ENCODE data around the gene CTRB1. TPM values are rescaled to one million over a fixed set of nuclear protein-coding genes. Genes with fewer than 3 reads are reported as not detected.
"Not testable (repeated sequence)": the region's sequence is repeated elsewhere in the genome, so short reads cannot be mapped to it uniquely, and the experiment has no call there.

CTRB1 gene
- total and polyA plus RNA-seq, 2 donors = 1.6 TPM; not detected in 1

DNA sequence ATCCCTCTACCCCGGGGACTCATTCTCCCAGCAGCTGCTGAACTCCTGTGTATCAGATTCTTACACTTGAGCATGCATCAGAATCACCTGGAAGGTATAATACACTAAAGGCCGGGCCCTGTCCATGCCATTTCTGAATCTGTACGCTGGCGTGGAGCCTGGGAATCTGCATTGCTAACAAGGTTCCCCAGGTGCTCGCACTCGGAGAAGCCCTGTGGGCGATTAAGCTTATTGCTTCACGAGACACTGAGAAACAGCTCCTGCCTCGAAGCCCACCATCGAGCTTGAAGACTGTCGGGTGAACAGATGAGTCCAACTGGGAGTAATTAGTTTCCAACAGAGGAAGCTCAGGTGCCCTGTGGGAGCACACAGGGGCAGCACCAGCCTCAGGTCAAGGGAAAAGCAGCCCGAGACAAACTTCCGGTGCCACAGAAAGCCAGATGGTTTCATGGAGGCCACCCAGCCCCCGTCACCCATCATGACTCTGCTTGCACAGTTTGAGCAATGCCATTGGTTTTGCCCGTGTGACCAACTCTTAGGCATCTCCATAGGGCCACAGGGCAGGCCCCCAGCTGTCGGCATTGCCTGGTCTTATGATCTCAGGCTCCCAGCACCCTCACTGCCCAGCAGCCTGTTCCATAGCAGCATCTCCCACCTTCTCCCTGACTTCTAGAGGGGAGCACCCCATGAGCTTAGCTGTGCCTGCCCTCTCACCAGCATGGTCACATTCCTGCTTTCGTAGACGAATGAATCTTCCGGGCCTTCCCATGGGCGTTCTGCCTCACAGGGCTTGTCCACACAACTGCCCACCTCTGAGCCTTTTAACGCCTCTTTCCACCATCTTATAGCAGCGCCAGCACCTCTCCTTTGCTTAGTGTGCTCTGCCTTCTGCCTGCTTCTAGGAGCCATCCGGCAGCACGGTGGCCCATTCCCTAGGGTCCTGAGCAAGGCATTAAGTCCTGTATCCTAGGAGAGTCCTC lies 22.7 kb upstream of the CTRB1 start:
- H3K27ac ChIP-seq (ENCODE audit: low read depth) = no peak overlapping the region
- no peaks in the 10 kb centered on the region for H3K4me1 ChIP-seq (ENCODE audit: insufficient read depth)
- WGBS = 86% methylated on average over 24 of the region's 24 CpGs
- no peak for DNase-seq (ENCODE audit: extremely low spot score)
- H3K36me3 ChIP-seq (ENCODE audit: insufficient read depth) = no peaks in the 10 kb centered on the region
- no peak overlapping the region for H3K4me3 ChIP-seq (ENCODE audit: low read depth, low read length)

DNA sequence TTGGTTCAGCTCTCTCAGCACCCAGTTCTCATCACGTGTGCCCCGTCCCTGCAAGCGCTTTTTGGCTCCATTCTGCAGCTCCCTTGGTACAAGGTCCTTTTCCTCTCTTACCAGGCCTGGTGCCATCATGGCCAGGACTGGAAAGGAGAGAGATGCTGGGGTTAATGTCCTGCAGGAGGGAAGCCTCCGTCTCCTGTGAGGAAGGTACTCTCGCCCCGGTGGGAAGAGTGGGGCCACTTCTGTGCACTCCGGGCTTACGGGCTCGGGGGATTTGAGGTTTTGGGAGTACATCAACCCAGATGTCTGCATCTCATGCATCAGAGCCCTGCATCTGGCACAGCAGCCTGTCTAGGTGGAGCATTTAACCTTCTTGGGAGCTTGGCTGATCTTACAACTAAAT lies 22.0 kb upstream of the CTRB1 start:
- no peaks in the 10 kb centered on the region for H3K4me1 ChIP-seq (ENCODE audit: insufficient read depth)
- no peak overlapping the region for H3K4me3 ChIP-seq (ENCODE audit: low read depth, low read length)
- no peak for DNase-seq (ENCODE audit: extremely low spot score)
- H3K36me3 ChIP-seq (ENCODE audit: insufficient read depth) = no peaks in the 10 kb centered on the region
- 74% methylated on average over 9 of the region's 9 CpGs for WGBS
- H3K27ac ChIP-seq (ENCODE audit: low read depth) = no peak overlapping the region

DNA sequence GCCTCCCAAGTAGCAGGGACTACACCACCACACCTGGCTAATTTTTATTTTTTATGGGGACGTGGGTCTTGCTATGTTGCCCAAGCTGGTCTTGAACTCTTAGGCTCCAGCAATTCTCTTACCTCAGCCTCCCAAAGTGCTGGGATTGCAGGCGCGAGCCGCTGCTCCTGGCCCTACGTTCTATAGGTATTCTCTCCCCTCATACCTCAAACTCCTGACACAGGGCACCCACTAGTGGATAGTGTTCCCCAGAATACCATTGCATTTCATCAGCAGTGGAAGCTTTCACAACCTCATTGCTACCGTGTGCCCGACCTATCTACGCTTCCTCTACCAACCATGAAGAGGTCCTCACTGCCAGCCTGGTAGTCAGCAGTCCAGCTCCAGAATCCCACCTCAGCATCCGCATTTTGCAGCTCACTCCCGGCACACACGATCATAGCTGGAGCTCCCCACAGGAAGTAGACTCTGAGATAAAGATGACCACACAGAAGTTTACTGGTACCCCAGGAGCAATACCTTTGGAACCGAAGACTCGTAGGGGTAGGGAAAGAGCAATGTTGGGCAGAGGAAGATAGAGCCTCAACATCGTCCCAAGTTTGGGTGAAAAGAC lies 21.2 kb upstream of the CTRB1 start:
- WGBS = 55% methylated on average over 14 of the region's 14 CpGs
- H3K27ac ChIP-seq (ENCODE audit: low read depth) = no peak overlapping the region
- DNase-seq (ENCODE audit: extremely low spot score) = no peak

DNA sequence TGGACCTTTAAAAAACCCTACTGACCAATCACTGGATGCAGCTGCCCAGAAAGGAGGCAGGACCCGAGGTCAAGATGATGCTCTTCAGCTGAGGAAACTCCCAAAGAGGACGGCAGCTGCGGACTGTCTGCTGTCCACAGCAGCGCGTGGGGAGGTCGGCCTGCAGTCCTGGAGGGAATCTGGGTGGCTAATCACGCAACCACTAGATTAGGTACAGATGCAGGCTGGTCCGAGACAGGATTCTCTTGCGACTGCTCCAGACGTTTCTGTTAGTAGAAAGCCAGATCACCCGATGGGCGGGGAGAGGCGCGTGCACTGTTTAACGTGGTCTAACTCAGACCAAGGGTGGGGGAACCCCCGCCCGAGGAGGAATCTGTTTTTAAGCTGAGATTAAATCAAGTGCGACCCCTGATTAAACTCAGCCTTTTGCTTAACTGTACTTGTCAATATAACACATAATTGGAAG lies 20.6 kb upstream of the CTRB1 start:
- Histone ChIP-seq H3K36me3 (ENCODE audit: insufficient read depth) (no peaks in the 10 kb centered on the region), H3K4me1 (ENCODE audit: insufficient read depth) (no peaks in the 10 kb centered on the region), H3K27ac (ENCODE audit: low read depth) (no peak overlapping the region), H3K4me3 (ENCODE audit: low read depth, low read length) (no peak overlapping the region)
- DNase-seq (ENCODE audit: extremely low spot score) = no peak
- WGBS = 18% methylated on average over 18 of the region's 18 CpGs

More for the DNA sequence above, 21.2 kb upstream of the CTRB1 start:
- Histone ChIP-seq H3K4me3 (ENCODE audit: low read depth, low read length) (no peak overlapping the region), H3K4me1 (ENCODE audit: insufficient read depth) (no peaks in the 10 kb centered on the region), H3K36me3 (ENCODE audit: insufficient read depth) (no peaks in the 10 kb centered on the region)

DNA sequence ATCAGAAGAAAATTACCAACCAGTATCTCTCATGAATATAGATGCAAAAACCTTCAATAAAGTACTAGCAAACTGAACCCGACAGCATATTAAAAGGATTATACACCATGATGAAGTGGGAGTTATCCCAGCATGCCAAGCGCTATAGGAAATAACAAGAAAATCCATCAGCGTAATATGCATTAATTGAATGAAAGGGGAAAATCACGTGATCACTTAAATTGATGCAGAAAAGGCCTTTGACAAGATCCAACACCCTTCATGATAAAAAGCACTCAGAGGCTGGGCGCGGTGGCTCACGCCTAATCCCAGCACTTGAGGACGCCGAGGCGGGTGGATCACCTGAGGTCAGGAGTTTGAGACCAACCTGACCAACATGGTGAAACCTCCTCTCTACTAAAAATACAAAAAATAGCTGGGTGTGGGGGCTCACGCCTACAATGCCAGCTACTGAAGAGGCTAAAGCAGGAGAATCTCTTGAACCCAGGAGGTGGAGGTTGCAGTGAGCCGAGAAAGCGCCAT lies 16.7 kb upstream of the CTRB1 start:
- Histone ChIP-seq H3K4me1 (ENCODE audit: insufficient read depth) (no peaks in the 10 kb centered on the region), H3K36me3 (ENCODE audit: insufficient read depth) (no peaks in the 10 kb centered on the region), H3K4me3 (ENCODE audit: low read depth, low read length) (no peak overlapping the region), H3K27ac (ENCODE audit: low read depth) (no peak overlapping the region)
- 94% methylated on average over 13 of the region's 13 CpGs for WGBS
- no peak for DNase-seq (ENCODE audit: extremely low spot score)

DNA sequence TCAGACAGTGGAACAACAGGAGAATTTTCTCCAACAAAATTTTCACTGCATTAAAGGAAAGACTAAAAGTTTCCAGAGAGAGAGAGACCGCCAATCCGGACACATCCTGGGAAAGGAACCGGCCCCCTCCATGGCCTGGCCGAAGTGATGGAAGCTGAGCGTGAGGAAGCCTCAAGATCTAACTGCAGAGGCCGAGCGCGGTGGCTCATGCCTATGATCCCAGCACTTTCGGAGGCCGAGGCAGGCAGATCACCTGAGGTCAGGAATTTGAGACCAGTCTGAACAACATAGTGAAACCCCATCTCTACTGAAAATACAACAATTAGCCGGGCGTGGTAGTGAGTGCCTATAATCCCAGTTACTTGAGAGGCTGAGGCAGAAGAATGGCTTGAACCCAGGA lies 15.7 kb upstream of the CTRB1 start:
- H3K4me1 ChIP-seq (ENCODE audit: insufficient read depth) = no peaks in the 10 kb centered on the region
- WGBS = 88% methylated on average over 12 of the region's 12 CpGs
- H3K27ac ChIP-seq (ENCODE audit: low read depth) = no peak overlapping the region
- H3K36me3 ChIP-seq (ENCODE audit: insufficient read depth) = no peaks in the 10 kb centered on the region
- DNase-seq (ENCODE audit: extremely low spot score) = no peak
- H3K4me3 ChIP-seq (ENCODE audit: low read depth, low read length) = no peak overlapping the region

DNA sequence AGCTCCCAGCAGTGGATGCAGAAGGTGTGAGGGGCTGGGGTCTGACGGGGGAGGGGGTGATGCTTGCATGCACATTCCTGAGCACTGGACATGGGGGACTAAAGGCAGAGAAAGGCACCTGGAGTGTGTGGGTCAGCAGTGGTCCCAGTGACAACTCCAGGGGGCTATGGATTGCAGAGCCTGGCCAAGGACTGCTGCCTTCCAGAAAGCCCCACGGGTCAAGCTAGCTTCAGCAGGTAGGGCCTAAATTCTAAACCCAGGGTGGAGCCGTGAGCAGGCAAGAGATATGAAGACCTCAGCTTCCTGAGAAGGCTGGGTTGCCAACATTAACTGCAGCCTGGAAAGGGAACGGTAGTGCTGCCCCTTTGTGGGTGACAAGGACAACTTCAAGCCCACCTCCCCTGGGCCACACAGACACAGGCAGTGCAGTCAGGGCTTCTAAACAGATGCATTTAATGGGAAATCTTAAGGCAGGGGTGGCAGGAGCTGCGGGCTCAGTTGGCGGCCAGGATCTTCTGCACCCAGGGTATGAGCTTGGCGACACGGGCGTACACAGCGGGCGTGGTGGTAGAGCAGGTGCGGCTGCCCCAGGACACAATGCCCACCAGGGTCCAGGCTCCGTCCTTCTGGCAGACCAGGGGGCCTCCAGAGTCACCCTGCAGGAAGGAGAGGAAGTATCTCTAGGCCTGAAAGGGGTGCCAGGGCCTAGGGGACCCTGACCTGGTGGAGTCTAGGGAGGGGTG lies 14.9 kb upstream of the CTRB1 start:
- no peak for DNase-seq (ENCODE audit: extremely low spot score)
- no peaks in the 10 kb centered on the region for H3K4me1 ChIP-seq (ENCODE audit: insufficient read depth)
- no peak overlapping the region for H3K27ac ChIP-seq (ENCODE audit: low read depth)
- no peaks in the 10 kb centered on the region for H3K36me3 ChIP-seq (ENCODE audit: insufficient read depth)
- no peak overlapping the region for H3K4me3 ChIP-seq (ENCODE audit: low read depth, low read length)
- WGBS = 90% methylated on average over 13 of the region's 13 CpGs

DNA sequence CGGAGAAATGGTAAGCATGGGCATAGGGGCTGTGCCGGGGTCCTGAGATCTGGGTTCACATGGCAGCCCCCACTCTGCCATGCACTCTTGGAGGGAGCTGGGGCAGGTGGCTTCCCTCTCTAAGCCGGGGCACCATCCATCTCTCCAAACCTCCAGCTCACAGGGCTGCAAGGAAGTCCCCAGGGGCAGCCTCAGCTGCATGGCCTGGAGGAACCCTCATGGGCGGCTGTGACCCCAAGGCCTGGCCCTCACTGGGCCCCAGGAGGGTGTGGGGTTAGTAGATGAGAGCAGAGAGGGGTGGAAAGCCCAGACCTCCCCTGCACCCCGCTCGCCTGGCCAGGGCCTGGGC lies 14.4 kb upstream of the CTRB1 start:
- no peak overlapping the region for H3K4me3 ChIP-seq (ENCODE audit: low read depth, low read length)
- H3K27ac ChIP-seq (ENCODE audit: low read depth) = no peak overlapping the region
- H3K4me1 ChIP-seq (ENCODE audit: insufficient read depth) = no peaks in the 10 kb centered on the region
- DNase-seq (ENCODE audit: extremely low spot score) = no peak
- WGBS = 98% methylated on average over 5 of the region's 6 CpGs
- H3K36me3 ChIP-seq (ENCODE audit: insufficient read depth) = no peaks in the 10 kb centered on the region

DNA sequence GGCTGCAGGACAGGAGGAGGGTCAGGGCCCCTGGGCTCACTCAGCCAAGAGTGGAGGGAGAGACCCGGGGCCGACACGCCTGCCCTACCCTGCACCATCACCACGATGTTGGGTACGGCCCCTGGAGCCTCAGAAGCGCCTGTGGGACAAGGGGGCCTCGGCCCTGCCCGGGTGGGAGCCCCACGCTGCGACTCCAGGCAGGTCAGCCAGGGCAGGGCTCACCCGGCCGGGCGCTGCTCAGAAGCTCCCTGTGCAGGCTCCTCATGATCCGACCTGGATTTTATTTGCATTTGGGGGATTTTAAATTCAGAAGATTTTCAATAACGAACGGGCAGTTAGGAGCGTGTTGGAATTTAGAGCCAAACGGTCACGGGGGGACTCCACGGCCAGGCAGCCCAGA lies 13.9 kb upstream of the CTRB1 start:
- H3K27ac ChIP-seq (ENCODE audit: low read depth); H3K36me3 ChIP-seq (ENCODE audit: insufficient read depth); H3K4me3 ChIP-seq (ENCODE audit: low read depth, low read length); H3K4me1 ChIP-seq (ENCODE audit: insufficient read depth); DNase-seq (ENCODE audit: extremely low spot score): not testable (repeated sequence)
- WGBS = no CpG with 5 or more reads among the region's 20 CpGs

DNA sequence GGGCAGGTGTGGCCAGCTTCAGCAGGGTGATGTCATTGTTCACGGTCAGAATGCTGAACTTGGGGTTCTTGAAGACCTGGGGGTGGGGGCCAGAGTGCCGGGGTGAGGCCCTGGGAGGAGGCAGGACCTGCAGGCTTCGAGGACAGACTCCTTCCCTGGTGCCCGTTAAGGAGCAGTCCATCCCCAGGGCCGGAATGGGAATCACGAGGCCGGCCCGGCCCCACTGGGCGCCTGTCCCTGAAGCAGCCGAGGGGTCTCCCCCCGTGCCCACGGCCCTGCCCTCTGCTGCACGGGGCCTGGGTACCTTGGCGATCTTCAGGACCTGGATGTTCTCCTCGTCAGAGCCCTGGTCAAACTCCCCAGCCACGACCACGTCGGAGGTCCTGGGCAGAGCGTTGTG lies 13.3 kb upstream of the CTRB1 start:
- not testable (repeated sequence) for H3K27ac ChIP-seq (ENCODE audit: low read depth); H3K4me1 ChIP-seq (ENCODE audit: insufficient read depth); H3K4me3 ChIP-seq (ENCODE audit: low read depth, low read length); H3K36me3 ChIP-seq (ENCODE audit: insufficient read depth); DNase-seq (ENCODE audit: extremely low spot score)
- whole genome bisulfite sequencing = 84% methylated on average over 10 of the region's 19 CpGs

DNA sequence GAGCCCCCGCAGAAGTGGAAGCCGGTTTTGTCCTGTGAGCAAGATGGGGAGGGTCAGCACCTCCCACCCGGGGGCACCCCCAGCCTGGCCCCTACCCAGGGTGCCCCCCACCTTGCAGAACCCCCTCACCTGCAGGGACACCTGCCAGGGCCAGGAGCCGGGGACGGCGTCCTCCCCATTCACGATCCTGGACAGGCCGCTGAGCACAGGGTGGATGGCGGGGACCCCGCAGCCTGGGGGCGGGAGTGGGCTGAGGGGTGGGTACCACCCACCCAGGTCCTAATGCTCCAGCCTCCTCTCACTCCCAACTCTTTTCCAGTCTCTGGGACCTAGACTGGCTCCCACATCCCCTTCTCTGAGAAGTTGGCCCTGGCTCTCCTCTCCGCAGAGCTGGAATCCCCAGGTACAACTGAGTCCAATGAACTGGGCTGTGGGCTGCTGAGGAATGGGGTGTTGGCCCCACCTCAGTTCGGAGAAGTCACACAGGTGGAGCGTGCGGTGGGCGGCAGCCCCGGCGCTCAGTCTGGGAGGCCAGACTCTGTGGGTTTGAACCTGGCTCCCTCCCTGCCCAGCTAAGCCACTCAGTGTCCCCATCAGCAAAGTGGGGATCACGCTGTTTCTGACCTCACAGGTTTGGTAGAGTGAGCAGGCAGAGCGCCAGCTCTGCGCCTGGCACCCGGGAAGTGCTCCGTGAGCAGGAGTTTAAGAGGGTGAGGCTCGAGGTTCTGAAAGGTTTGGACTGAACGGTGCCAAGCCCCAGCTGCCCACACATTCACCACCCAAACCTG lies 12.6 kb upstream of the CTRB1 start:
- WGBS = 88% methylated on average over 19 of the region's 25 CpGs
- not testable (repeated sequence) for H3K27ac ChIP-seq (ENCODE audit: low read depth); H3K4me3 ChIP-seq (ENCODE audit: low read depth, low read length); H3K36me3 ChIP-seq (ENCODE audit: insufficient read depth); DNase-seq (ENCODE audit: extremely low spot score); H3K4me1 ChIP-seq (ENCODE audit: insufficient read depth)

DNA sequence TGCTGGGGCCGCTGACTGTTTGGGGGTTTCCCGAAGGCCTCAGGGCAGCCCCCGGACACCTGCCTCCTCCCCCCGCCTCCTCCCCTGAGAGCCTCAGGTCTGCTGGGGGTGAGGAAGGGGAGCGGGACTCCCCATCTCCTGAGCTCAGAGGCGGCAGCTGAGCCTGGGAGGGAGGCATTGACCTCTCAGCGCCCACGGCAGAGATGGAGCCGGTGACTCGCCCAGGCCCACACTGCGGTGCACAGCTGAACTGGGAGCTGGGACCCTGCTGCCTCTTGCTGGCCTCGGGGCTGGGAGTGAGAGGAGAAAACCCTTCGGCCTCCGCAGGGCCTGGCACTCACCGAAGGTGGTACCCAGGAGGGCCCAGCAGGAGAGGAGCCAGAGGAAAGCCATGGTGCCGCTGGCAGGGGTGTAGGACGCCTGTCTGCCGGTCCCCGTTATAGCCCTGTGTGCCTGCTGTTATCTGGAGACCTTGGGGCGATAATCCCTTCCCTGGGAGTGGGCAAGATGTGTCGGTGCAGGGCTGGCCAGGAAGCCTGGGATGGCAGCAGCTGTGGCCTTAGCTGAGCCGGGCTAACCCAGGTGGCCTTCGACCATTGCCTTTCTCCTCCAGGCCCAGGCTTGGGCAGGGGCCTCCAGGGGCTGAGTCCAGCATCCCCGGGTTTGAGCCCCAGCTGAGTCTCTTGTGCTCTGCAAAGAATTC lies 11.9 kb upstream of the CTRB1 start, which contains the start of gene CTRB2:
Gene CTRB2, minus strand, starts transcription at position 413 of the 703 bp plus-strand sequence. Its CDS starts 20 bp downstream, at position 393.
- H3K27ac ChIP-seq (ENCODE audit: low read depth) = no peak within 1 kb of the TSS
- no peak for DNase-seq (ENCODE audit: extremely low spot score)
- H3K4me1 ChIP-seq (ENCODE audit: insufficient read depth) = no peaks in the 10 kb centered on the region
- 84% methylated on average over 24 of the region's 24 CpGs for WGBS
- no peak within 1 kb of the TSS for H3K4me3 ChIP-seq (ENCODE audit: low read depth, low read length)
- no peaks in the 10 kb centered on the region for H3K36me3 ChIP-seq (ENCODE audit: insufficient read depth)
